ENCODE data around the gene TAF1D.

DNA sequence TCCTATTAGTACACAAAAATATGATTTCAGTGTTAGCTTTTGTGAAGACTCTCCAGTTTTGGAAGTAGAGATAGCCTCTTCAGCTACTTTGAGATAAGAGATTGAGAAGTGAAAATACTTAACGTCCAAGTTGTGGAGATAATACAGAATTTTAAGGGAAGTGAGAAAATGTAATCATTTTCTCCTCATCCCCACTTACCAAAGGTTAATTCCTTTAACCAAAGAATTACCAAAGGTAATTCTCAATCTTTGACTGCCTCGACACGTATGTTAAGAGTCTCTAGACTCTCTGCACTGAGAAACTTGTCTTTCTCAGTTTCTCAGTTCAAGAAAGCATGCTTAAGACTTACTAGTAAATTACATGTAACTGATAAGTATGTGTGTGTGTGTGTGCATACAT is 15.5 kb upstream of the TAF1D start:
- TF ChIP-seq EP300 (IDR thresholded peaks at IDR 0.05) = no peak
- TF ChIP-seq, protein P1, sequence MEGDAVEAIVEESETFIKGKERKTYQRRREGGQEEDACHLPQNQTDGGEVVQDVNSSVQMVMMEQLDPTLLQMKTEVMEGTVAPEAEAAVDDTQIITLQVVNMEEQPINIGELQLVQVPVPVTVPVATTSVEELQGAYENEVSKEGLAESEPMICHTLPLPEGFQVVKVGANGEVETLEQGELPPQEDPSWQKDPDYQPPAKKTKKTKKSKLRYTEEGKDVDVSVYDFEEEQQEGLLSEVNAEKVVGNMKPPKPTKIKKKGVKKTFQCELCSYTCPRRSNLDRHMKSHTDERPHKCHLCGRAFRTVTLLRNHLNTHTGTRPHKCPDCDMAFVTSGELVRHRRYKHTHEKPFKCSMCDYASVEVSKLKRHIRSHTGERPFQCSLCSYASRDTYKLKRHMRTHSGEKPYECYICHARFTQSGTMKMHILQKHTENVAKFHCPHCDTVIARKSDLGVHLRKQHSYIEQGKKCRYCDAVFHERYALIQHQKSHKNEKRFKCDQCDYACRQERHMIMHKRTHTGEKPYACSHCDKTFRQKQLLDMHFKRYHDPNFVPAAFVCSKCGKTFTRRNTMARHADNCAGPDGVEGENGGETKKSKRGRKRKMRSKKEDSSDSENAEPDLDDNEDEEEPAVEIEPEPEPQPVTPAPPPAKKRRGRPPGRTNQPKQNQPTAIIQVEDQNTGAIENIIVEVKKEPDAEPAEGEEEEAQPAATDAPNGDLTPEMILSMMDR (IDR thresholded peaks at IDR 0.05) = no peak
- no peak for TF ChIP-seq POLR2A (IDR thresholded peaks at IDR 0.05)
- no peak for TF ChIP-seq POLR2AphosphoS5 (IDR thresholded peaks at IDR 0.05)

Data from gastroesophageal sphincter (tissue), 3 donors.